HT1080 (cell line): ENCODE data around the gene ACOT11. TPM values are rescaled to one million over a fixed set of nuclear protein-coding genes. Genes with fewer than 3 reads are reported as not detected.
"Not testable (repeated sequence)": the region's sequence is repeated elsewhere in the genome, so short reads cannot be mapped to it uniquely, and the experiment has no call there.

Experiments used
- DNase-seq: peaks from one replicate; pipeline ENCODE4 v3.0.0-alpha.2; 2015; ENCODE audit warnings: low read depth
- total RNA-seq: library from RNA; depleted of rRNA; stranded (reverse); fragments of >200 nt; shearing (Covaris generic); gene quantifications from 2 replicates; pipeline ENCODE4 v1.2.3, GENCODE V29; 2014

Gene ACOT11
- total RNA-seq, 1 experiment from 2014 or later, result 1.9 TPM

- no peak for DNase-seq
Measured at GRCh38 chr1:54607821-54608565, 60.0 kb downstream of the ACOT11 start.

DNA sequence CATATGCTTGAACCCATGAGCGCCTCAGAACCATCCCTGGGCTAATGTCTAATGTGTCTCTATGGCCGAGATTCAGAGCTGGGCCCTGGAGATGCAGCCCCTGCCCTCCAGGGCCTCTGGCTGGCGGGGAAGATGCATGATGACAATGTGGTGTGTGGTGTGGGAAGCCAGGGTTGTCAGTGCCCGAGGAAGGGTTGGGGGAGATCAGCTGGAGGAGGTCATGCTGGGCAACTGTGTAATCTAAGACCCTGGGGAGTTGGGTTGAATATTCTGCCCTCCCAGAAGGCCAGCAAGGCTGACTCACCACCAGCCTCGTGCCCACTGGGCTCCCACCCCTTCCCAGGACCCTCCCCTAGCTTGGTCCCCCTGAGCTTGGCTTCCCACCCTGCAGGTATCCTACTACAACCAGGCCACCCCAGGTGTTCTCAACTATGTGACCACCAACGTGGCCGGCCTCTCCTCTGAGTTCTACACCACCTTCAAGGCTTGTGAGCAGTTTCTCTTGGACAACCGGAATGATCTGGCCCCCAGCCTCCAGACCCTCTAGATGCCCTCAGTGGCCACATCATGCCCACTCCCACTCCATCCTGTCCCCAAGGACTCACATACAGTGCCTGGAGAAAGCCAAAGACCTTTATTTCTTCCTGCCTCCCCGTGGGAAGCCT is 60.7 kb downstream of the ACOT11 start:
- DNase-seq, result no peak

DNA sequence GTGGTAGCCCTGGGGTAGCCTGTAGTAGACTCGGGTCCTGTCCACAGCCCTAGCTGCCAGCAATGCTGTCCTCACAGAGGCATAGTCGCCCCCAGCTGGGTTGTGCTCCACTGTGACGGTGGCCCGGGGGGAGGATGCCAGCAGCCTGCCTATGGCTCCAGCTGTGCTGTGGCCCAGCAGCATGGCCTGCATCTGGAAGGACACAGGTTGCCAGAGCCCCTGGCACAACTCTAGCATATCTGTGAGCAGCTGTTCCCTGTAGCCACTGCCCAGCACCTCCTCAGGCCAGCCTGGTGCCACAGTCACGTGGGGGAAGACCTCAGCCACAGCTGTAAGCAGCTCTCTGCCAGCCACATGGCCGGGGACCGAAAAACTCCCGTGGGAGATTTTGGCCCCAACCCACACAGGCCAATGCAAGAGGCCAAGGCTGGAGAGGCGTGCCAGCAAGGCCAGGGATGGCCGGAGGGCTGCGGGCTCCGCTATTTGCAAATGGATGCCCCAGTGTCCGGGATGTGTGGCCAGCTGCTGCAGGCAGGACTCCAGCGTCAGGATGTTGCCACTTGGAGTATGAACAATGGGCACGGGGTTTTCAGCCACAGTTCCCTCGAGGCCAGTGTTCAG is 61.4 kb downstream of the ACOT11 start:
- no peak for DNase-seq

DNA sequence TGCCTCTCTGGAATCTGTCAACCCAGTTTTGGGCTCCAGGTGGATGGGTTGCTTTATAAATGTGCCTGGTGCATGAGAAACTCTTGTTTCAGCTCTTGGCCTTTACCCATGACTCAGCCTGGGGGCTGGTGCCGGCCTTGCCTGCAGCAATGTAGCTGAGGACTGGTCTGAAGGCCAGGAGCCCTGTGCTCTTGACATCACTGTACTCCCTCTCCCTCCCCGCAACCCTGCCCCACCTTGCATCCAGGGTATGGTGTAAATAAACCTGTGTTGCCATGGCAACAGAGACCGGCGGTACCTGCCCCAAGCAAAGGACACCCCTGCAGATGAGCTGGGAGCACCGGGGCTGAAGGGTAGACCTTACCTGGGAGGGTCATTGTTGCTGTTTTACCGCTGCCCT is 62.0 kb downstream of the ACOT11 start:
- no peak for DNase-seq

- no peak for DNase-seq
Measured at GRCh38 chr1:54610601-54611580, 62.9 kb downstream of the ACOT11 start.

- no peak for DNase-seq
Measured at GRCh38 chr1:54611621-54612020, 63.6 kb downstream of the ACOT11 start.

GRCh38 chr1:54614024-54614423 is 66.0 kb downstream of the ACOT11 start:
- DNase-seq, result no peak

GRCh38 chr1:54614563-54614962 is 66.5 kb downstream of the ACOT11 start:
- no peak for DNase-seq

DNA sequence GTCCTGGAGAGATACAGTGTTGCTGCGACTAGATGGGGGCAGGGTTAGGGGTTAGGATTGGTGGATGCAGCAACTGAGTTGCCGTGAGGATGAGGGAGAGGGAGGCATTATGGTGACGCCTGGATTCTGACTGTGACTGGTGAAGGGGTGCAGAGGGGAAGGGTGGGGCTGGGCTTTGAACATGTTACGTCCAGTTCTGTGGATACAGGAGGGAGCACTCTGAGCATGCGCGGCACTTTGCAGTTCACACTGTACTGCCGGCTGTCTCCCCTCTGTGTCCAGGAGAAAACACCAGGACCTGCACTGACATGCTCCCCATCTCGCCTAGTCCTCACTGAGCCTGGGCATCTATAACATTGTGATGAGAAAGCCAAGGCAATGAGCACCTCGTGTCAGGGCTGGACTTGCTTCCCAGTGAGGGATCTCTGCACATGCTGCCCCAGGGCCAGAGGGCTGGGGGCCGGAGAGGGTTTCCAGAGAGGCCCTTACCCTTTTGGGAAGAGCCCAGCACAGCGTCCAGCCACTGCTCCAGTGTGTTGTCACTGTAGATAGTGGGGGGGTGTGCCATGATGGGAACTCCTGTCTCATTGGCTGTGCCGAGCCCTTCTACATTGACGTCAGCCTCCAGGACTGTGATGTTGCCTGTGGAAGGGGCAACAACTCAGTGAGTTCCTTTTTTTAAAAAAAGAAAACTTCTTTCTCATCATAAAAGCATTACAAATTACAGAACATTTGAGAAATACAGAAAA is 67.7 kb downstream of the ACOT11 start:
- DNase-seq, result no peak

GRCh38 chr1:54619749-54620148 is 71.7 kb downstream of the ACOT11 start:
- no peak for DNase-seq

DNA sequence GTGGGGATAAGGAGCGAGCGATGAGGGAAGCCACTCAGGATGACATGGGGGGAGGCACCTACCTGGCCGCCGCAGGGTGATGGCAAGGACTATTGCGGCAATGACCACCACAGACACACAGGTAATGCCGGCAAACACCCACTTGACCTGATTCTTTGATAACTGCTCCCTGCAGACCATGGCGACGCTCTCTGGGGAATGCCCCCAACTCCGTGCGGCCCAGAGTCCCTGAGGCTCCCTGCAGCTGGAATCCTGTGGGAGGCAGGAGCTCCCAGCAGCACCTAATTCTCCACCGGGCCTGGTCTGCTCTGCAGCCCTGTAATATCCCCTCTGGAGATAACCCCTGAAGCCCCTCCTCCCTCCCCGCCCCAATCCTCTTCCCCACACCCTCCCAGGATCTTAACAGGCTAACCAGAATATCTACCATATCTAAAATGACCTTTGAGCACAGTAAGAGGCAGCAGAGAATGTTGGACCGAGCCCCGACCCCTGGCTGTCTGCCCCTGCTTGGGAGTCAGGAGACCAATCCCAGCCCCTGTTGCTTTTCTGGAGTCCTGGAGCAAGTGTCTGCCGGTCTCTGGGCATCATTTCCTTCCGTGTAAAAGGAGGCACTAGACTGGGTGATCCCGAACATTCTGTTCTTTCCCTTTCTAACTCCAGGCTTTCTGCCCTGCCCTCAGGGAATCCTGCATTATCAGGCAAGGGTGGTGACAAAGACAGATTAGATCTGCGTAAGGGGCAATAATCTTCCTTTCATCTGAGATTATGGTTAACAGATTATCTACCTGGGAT is 75.4 kb downstream of the ACOT11 start, which contains the start of gene FAM151A:
TSS of gene FAM151A (minus strand) at position 310 of the 792 bp plus-strand sequence. CDS start at position 180, 130 bp downstream.
- DNase-seq, result no peak

GRCh38 chr1:54624466-54625464 is 76.7 kb downstream of the ACOT11 start:
- DNase-seq, result no peak

DNA sequence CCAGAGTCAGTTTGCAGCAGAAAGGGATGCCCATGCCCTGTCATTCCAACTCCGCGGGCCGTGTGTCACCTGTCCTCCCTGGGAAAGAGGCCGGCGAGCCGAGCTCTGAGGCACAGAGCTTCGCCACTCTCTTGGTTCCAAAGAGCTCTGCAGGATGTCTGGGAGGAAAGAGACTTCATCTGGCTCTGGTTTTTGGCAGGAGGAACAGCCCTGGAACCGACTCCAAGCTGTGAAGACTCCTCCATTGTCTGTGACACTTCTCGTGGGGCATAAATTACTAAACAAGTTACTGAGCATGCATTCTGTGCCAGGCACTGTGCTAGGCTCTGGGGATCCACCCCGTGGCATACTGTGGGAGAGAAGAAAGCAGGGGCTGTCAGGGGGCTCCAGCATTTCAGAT is 79.2 kb downstream of the ACOT11 start:
- no peak for DNase-seq

DNA sequence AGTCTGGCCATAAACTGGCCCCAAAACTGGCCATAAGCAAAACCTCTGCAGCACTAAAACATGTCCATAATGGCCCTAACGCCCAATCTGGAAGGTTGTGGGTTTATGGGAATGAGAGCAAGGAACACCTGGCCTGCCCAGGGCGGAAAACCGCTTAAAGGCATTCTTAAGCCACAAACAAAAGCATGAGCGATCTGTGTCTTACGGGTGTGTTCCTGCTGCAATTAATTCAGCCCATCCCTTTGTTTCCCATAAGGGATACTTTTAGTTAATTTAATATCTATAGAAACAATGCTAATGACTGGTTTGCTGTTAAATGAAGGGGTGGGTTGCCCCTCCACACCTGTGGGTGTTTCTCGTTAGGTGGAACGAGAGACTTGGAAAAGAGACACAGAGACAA is 87.8 kb downstream of the ACOT11 start:
- not testable (repeated sequence) for DNase-seq

DNA sequence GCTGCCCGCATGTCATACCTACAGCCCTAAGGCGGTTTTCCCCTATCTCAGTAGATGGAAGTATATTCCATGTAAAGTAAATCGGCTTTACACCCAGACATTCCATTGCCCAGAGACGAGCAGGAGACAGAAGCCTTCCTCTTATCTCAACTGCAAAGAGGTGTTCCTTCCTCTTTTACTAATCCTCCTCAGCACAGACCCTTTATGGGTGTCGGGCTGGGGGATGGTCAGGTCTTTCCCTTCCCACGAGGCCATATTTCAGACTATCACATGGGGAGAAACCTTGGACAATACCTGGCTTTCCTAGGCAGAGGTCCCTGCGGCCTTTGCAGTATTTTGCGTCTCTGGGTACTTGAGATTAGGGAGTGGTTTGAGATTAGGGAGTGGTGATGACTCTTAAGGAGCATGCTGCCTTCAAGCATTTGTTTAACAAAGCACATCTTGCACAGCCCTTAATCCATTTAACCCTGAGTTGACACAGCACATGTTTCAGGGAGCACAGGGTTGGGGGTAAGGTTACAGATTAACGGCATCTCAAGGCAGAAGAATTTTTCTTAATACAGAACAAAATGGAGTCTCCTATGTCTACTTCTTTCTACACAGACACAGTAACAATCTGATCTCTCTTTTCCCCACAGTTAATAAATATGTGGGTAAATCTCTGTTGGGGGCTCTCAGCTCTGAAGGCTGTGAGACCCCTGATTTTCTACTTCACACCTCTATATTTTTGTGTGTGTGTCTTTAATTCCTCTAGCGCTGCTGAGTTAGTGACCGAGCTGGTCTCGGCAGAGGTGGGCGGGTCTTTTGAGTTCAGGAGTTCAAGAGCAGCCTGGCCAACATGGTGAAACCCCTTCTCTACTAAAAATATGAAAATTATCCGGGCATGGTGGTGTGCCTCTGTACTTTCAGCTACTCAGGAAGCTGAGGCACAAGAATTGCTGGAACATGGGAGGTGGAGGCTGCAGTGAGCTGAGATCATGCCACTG is 88.7 kb downstream of the ACOT11 start:
- not testable (repeated sequence) for DNase-seq

- no peak for DNase-seq
Measured at GRCh38 chr1:54640361-54640760, 92.3 kb downstream of the ACOT11 start.
